Esophagus muscularis mucosa (tissue), 4 donors: ENCODE results near the gene ITGA8. TPM values are rescaled to one million over a fixed set of nuclear protein-coding genes. Genes with fewer than 3 reads are reported as not detected.

ENCODE experiments used
- DNase-seq: peaks from one replicate; pipeline ENCODE4 v3.0.0-alpha.2; 2017; ENCODE audit errors: extremely low spot score
- H3K27ac ChIP-seq, 4 donors: fragments of 200-600 bp; sonication (generic); replicated peaks in 1 of 4; 1 replicate in 3 of 4; 2 replicates in 1 of 4; pipeline ENCODE4 v1.5.1; 2016 to 2019; ENCODE audit warnings: mild to moderate bottlenecking in 1 of 4
- H3K27me3 ChIP-seq, 4 donors: fragments of 200-600 bp; sonication (generic); one replicate each; pipeline versions ENCODE4 v1.5.1 to v1.6.0; 2016 to 2019
- H3K36me3 ChIP-seq, 4 donors: fragments of 200-600 bp; sonication (generic); one replicate each; pipeline ENCODE4 v1.5.1; 2016 to 2019
- H3K4me1 ChIP-seq, 4 donors: fragments of 200-600 bp; sonication (generic); one replicate each; pipeline ENCODE4 v1.5.1; 2016 to 2019
- H3K4me3 ChIP-seq, 4 donors: fragments of 200-600 bp; sonication (generic); 1 replicate in 2 of 4; 2 replicates in 2 of 4; pipeline ENCODE4 v1.5.1; 2016 to 2019; ENCODE audit warnings: mild to moderate bottlenecking in 4 of 4, moderate library complexity in 1 of 4
- H3K9me3 ChIP-seq, 4 donors: fragments of 200-600 bp; sonication (generic); 1 replicate in 3 of 4; 2 replicates in 1 of 4; pipeline ENCODE4 v1.5.1; 2016 to 2019
- EP300 ChIP-seq: sonication (generic); formaldehyde crosslinking; IDR thresholded peaks from one replicate; pipeline ENCODE4 v1.6.1; 2017; ENCODE audit warnings: antibody characterized with exemption
- POLR2A ChIP-seq: fragments of 450-650 bp; IDR thresholded peaks from one replicate; pipeline ENCODE4 v1.6.1; 2017; ENCODE audit warnings: antibody characterized with exemption, moderate library complexity, mild to moderate bottlenecking, low read depth
- POLR2AphosphoS5 ChIP-seq, 2 donors: sonication (generic); formaldehyde crosslinking; IDR thresholded peaks; one replicate each; pipeline ENCODE4 v1.6.1; 2017; ENCODE audit warnings: antibody characterized with exemption in 2 of 2
- WGBS: methylation state at CpG from one replicate; pipeline ENCODE4 v1.1.5; 2018; 5-methylcytosine and 5-hydroxymethylcytosine counted together
- intact Hi-C: fragments of 100-400 bp; cut with DNase I; formaldehyde crosslinking; loops from one replicate; pipeline ENCODE4 v1.15.1; 2023
- total RNA-seq, 4 donors: library from RNA; depleted of rRNA; stranded (reverse); fragments of >200 nt; gene quantifications; one replicate each; pipeline versions ENCODE4 v1.1.0 to v1.2.1, GENCODE V29; 2016
- TF ChIP-seq, protein P1 (sequence below), 3 experiments: fragments of 200-600 bp in 2 of 3; fragments of 450-650 bp in 1 of 3; sonication (generic) in 2 of 3; IDR thresholded peaks; one replicate each; pipeline ENCODE4 v1.5.1; 2017 to 2019; ENCODE audit warnings: antibody characterized with exemption in 3 of 3, mild to moderate bottlenecking in 2 of 3, moderate library complexity in 1 of 3

The ITGA8 gene
- total RNA-seq, 4 donors from 2014 or later = 26.2 to 113 (median 50.4) TPM

GRCh38 chr10:15703944-15704580 is 15.7 kb downstream of the ITGA8 start:
- DNase-seq = no peak
- intact Hi-C loops = no loop called here
- no peaks in the 10 kb centered on the region for H3K4me1 ChIP-seq
- no peak overlapping the region for H3K27ac ChIP-seq
- H3K36me3 ChIP-seq = no peaks in the 10 kb centered on the region
- TF ChIP-seq POLR2A = no peak
- no peak for TF ChIP-seq POLR2AphosphoS5 (IDR thresholded peaks at IDR 0.05)
- TF ChIP-seq, protein P1, sequence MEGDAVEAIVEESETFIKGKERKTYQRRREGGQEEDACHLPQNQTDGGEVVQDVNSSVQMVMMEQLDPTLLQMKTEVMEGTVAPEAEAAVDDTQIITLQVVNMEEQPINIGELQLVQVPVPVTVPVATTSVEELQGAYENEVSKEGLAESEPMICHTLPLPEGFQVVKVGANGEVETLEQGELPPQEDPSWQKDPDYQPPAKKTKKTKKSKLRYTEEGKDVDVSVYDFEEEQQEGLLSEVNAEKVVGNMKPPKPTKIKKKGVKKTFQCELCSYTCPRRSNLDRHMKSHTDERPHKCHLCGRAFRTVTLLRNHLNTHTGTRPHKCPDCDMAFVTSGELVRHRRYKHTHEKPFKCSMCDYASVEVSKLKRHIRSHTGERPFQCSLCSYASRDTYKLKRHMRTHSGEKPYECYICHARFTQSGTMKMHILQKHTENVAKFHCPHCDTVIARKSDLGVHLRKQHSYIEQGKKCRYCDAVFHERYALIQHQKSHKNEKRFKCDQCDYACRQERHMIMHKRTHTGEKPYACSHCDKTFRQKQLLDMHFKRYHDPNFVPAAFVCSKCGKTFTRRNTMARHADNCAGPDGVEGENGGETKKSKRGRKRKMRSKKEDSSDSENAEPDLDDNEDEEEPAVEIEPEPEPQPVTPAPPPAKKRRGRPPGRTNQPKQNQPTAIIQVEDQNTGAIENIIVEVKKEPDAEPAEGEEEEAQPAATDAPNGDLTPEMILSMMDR (IDR thresholded peaks at IDR 0.05) = no peak
- no peak for TF ChIP-seq EP300
- WGBS = 92% methylated on average over 4 of the region's 4 CpGs
- H3K9me3 ChIP-seq = no peaks in the 10 kb centered on the region
- no peak overlapping the region for H3K4me3 ChIP-seq
- H3K27me3 ChIP-seq = no peaks in the 10 kb centered on the region

DNA sequence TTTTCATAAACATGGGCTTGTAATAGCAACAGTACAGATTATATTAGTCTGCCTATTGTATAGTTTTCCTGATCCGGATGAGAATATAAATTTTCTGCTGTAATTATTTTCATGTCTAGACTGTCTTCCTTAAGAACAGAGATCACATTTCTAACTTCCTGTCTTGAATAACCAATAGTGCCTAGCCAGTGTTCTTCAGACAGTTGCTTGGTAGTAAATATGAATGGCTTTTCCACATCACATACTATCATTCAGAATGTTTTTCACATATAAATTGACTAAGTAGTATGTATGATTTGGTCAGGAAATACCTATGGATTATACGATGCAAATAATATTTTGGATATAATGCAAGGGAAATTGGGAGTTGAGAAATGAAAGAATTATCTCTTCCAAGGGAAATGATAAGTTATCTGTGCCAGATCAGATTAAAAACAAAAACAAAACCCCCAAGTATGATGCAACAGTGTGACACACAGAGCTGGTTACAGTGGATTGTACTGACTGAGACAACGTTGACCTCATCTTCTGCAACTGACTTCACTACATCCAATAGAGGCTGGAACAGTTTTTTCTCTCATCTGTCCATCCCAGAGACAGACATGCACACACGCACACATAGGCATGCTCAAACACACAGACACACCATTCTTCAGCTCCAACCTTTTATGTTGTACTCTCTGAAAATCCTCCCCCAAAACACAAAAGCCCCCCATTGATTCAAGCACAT is 16.4 kb downstream of the ITGA8 start:
- intact Hi-C loops = no loop called here
- TF ChIP-seq, protein P1 (IDR thresholded peaks at IDR 0.05) = no peak
- TF ChIP-seq EP300 (no peak), POLR2AphosphoS5 (IDR thresholded peaks at IDR 0.05) (no peak), POLR2A (no peak)

GRCh38 chr10:15700078-15700674 is 19.5 kb downstream of the ITGA8 start:
- H3K27me3 ChIP-seq = no peaks in the 10 kb centered on the region
- no peak for TF ChIP-seq POLR2A
- TF ChIP-seq EP300 = no peak
- no peak for TF ChIP-seq POLR2AphosphoS5 (IDR thresholded peaks at IDR 0.05)
- TF ChIP-seq, protein P1 (IDR thresholded peaks at IDR 0.05) = no peak
- H3K4me1 ChIP-seq = no peaks in the 10 kb centered on the region
- H3K27ac ChIP-seq = no peak overlapping the region
- 91% methylated on average over 4 of the region's 4 CpGs for WGBS
- H3K36me3 ChIP-seq = no peaks in the 10 kb centered on the region
- intact Hi-C loops = no loop called here
- H3K4me3 ChIP-seq = no peak overlapping the region
- H3K9me3 ChIP-seq = no peaks in the 10 kb centered on the region
- no peak for DNase-seq

More for the DNA sequence above, 16.4 kb downstream of the ITGA8 start:
- Histone ChIP-seq H3K36me3 (no peaks in the 10 kb centered on the region), H3K4me1 (no peaks in the 10 kb centered on the region), H3K9me3 (no peaks in the 10 kb centered on the region), H3K4me3 (no peak overlapping the region), H3K27ac (no peak overlapping the region), H3K27me3 (no peaks in the 10 kb centered on the region)
- no peak for DNase-seq
- 74% methylated on average over 4 of the region's 4 CpGs for WGBS

DNA sequence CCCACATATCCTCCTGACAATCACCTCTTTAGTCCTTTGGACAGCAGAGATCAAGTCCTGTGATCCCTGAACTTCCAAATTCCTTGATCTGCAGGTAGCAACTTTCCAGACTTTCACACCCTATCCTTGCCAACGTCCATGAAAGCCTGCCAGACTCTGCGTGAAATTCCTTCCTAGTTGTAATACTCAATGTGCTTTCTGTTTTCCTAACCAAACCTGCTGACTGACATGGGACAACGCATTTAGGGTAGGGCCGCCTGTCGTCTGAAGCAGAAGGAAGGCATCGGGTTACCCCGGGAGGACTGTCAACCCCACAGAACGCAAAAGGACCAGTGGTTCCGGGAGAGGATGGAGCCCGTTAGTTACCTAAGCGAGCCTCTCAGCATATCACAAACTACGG is 23.9 kb downstream of the ITGA8 start:
- DNase-seq = no peak
- Histone ChIP-seq H3K4me1 (no peaks in the 10 kb centered on the region), H3K27ac (no peak overlapping the region), H3K27me3 (no peaks in the 10 kb centered on the region), H3K4me3 (no peak overlapping the region), H3K36me3 (no peaks in the 10 kb centered on the region), H3K9me3 (no peaks in the 10 kb centered on the region)
- TF ChIP-seq POLR2AphosphoS5 (IDR thresholded peaks at IDR 0.05) (no peak), EP300 (no peak)
- 53% methylated on average over 12 of the region's 12 CpGs for WGBS
- intact Hi-C loops = no loop called here

DNA sequence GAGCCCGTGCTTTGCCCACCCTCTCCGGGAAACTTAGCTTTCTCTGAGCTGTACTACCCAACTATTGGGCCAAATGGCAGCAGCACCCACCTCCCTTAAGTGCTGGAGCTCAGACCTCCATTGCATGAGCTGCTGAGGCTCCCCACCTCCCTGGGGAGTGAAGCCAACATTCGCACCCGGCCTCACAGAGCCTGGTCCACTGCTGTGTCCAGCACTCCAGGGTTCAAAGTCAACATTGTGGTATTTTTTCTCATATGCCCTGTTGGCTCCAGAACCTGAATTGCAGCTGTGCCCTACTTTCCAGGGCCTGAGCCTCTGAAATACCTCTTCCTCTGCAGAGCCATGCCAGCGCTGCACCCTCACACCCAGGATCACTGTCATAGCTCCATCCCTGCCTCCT is 29.7 kb downstream of the ITGA8 start:
- Histone ChIP-seq H3K4me3 (no peak overlapping the region), H3K27me3 (no peaks in the 10 kb centered on the region), H3K4me1 (no peaks in the 10 kb centered on the region), H3K27ac (no peak overlapping the region), H3K9me3 (no peaks in the 10 kb centered on the region), H3K36me3 (no peaks in the 10 kb centered on the region)
- intact Hi-C loops = no loop called here
- DNase-seq = no peak
- TF ChIP-seq POLR2AphosphoS5 (IDR thresholded peaks at IDR 0.05) = no peak
- TF ChIP-seq, protein P1 (IDR thresholded peaks at IDR 0.05) = no peak
- TF ChIP-seq EP300 = no peak
- no peak for TF ChIP-seq POLR2A
- 100% methylated on average over 2 of the region's 5 CpGs for WGBS
